Esophagus squamous epithelium (tissue), 5 donors: Measurements from ENCODE around the gene ADAMTS3. TPM values are rescaled to one million over a fixed set of nuclear protein-coding genes. Genes with fewer than 3 reads are reported as not detected.
"Not testable (repeated sequence)": the region's sequence is repeated elsewhere in the genome, so short reads cannot be mapped to it uniquely, and the experiment has no call there.

Experiments
- DNase-seq: peaks from one replicate; lab custom pipeline; 2025; lab: John Stamatoyannopoulos, UW
- H3K27ac ChIP-seq, 4 donors: fragments of 200-600 bp; sonication (generic); one replicate each; pipeline ENCODE4 v1.5.1; 2016 to 2019; ENCODE audit warnings: mild to moderate bottlenecking in 1 of 4
- H3K27me3 ChIP-seq, 4 donors: fragments of 200-600 bp; sonication (generic); 1 replicate in 3 of 4; 2 replicates in 1 of 4; pipeline versions ENCODE4 v1.5.1 to v1.6.0; 2017 to 2021; ENCODE audit warnings: antibody characterized with exemption in 1 of 4
- H3K36me3 ChIP-seq, 3 donors: fragments of 200-600 bp; sonication (generic); one replicate each; pipeline ENCODE4 v1.5.1; 2016 to 2019
- H3K4me1 ChIP-seq, 3 donors: fragments of 200-600 bp; sonication (generic); one replicate each; pipeline ENCODE4 v1.5.1; 2017 to 2019
- H3K4me3 ChIP-seq, 4 donors: fragments of 200-600 bp; sonication (generic); 1 replicate in 3 of 4; 2 replicates in 1 of 4; pipeline ENCODE4 v1.5.1; 2016 to 2019; ENCODE audit warnings: mild to moderate bottlenecking in 2 of 4, moderate library complexity in 1 of 4
- H3K9me3 ChIP-seq, 3 donors: fragments of 200-600 bp; sonication (generic); one replicate each; pipeline ENCODE4 v1.5.1; 2016 to 2019
- POLR2A ChIP-seq, 4 donors: fragments of 450-650 bp; IDR thresholded peaks; one replicate each; pipeline ENCODE4 v1.6.1; 2017; ENCODE audit warnings: antibody characterized with exemption in 4 of 4, mild to moderate bottlenecking in 4 of 4, moderate library complexity in 3 of 4
- WGBS, 2 donors: methylation state at CpG; one replicate each; pipeline ENCODE4 v1.1.5; 2018; 5-methylcytosine and 5-hydroxymethylcytosine counted together
- intact Hi-C: fragments of 100-400 bp; cut with DNase I; formaldehyde crosslinking; loops from one replicate; pipeline ENCODE4 v1.15.0; 2022
- total RNA-seq, 4 donors: library from RNA; depleted of rRNA; stranded (reverse); fragments of >200 nt; gene quantifications; one replicate each; pipeline ENCODE4 v1.1.0, GENCODE V29; 2016
- TF ChIP-seq, protein P1 (sequence below), 6 experiments: fragments of 450-650 bp in 4 of 6; fragments of 200-600 bp in 2 of 6; sonication (generic) in 2 of 6; IDR thresholded peaks; one replicate each; pipeline ENCODE4 v1.5.1; 2016 to 2019; ENCODE audit warnings: antibody characterized with exemption in 6 of 6, mild to moderate bottlenecking in 4 of 6, moderate library complexity in 4 of 6
- donor health status: DM: yes; HTN: yes; CAD: no.

The ADAMTS3 gene
- total RNA-seq, 4 donors from 2014 or later = 0.15 to 0.57 (median 0.18) TPM; not detected in 1

DNA sequence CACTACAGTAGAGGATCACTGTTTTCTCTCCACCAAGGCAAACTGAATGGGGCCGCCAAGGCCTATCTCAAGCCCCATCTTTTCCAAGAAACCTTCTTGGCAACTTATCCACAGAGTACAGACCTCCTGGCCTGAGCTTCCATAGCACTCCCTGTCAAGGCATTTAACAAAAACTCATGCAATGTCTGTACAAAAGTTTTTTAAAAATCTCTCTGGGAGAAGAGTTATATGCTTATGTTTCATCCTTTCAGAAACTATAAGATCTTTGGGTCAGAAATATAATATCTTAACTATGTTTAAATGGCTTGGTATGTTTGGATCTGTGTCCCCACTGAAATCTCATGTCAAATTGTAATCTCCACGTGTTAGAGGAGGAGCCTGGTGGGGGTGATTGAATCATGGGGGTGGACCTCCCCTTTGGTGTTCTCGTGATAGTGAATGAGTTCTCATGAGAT, 13.6 kb downstream of the ADAMTS3 start:
- Histone ChIP-seq H3K36me3 (no peaks in the 10 kb centered on the region), H3K27ac (no peak overlapping the region), H3K4me3 (no peak overlapping the region), H3K9me3 (no peaks in the 10 kb centered on the region), H3K27me3 (no peaks in the 10 kb centered on the region), H3K4me1 (no peaks in the 10 kb centered on the region)
- DNase-seq = no peak
- intact Hi-C loops = no loop called here
- TF ChIP-seq POLR2A (IDR thresholded peaks at IDR 0.05) = no peak
- TF ChIP-seq, protein P1, sequence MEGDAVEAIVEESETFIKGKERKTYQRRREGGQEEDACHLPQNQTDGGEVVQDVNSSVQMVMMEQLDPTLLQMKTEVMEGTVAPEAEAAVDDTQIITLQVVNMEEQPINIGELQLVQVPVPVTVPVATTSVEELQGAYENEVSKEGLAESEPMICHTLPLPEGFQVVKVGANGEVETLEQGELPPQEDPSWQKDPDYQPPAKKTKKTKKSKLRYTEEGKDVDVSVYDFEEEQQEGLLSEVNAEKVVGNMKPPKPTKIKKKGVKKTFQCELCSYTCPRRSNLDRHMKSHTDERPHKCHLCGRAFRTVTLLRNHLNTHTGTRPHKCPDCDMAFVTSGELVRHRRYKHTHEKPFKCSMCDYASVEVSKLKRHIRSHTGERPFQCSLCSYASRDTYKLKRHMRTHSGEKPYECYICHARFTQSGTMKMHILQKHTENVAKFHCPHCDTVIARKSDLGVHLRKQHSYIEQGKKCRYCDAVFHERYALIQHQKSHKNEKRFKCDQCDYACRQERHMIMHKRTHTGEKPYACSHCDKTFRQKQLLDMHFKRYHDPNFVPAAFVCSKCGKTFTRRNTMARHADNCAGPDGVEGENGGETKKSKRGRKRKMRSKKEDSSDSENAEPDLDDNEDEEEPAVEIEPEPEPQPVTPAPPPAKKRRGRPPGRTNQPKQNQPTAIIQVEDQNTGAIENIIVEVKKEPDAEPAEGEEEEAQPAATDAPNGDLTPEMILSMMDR (IDR thresholded peaks at IDR 0.05) = no peak
- 53 to 59% methylated on average over 3 of the region's 3 CpGs for WGBS, 2 donors

DNA sequence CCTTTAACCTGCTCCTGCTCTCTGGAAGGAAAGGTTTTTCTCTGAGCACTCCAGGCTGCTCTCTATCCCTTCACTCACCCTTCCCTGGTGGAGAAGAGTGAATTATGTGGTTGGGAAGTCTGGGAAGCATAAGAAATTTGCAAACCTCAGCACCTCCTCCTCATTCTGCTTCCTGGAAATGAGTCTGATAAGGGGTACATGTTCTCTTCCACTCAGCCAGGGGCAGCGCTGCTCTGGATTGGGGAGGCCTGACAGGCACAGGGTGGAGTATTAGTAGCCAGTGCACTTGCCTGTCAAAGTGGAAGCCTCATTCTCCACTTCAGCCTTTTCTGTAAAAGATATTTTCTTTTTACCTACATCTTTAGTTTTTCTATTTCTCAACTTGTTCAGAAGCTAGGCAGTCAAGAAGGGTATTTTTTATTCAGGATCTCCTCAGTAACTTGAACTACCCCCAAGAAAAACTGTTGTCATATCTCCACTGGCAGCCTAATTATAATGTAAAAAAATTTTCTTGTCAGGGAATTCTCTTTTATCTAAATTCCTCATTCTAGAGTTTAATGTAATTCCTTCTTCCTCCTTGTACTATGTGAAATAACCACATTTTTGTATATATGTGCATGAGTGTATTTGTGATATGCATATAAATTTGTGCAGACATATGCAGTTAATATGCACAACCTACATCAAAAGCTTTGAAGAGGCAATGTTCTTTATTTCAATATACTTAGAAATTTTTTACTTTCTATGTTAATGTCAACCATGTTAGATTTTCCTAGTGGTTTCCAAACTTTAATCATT, 15.3 kb downstream of the ADAMTS3 start:
- H3K4me1 ChIP-seq = no peaks in the 10 kb centered on the region
- intact Hi-C loops = no loop called here
- H3K27ac ChIP-seq = no peak overlapping the region
- H3K9me3 ChIP-seq = no peaks in the 10 kb centered on the region
- no peaks in the 10 kb centered on the region for H3K27me3 ChIP-seq
- DNase-seq = no peak
- TF ChIP-seq POLR2A (IDR thresholded peaks at IDR 0.05) = no peak
- TF ChIP-seq, protein P1 (IDR thresholded peaks at IDR 0.05) = no peak
- no peaks in the 10 kb centered on the region for H3K36me3 ChIP-seq
- no peak overlapping the region for H3K4me3 ChIP-seq
- 79 to 100% methylated on average over 1 of the region's 1 CpG for WGBS, 2 donors

DNA sequence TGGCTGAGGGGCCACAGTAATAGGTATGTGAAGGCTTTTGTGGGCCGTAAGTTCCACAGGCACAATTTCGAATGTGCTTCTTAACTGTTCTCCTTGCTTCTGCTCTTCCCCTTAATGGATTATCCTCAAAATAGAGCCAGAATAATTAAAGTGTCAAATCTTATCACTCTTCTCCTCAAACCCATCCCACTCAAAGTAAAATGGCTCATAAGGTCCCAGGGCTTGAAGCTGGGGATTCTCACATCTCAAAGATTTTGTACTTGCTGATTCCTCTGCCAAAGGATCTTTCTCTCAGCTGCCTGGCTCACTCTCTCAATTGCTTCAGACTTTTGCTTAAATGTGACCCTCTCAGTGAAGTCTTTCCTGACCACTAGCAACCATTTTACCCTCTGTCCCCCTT, 16.6 kb downstream of the ADAMTS3 start:
- TF ChIP-seq POLR2A (IDR thresholded peaks at IDR 0.05) = no peak
- TF ChIP-seq, protein P1 (IDR thresholded peaks at IDR 0.05) = no peak
- 88 to 98% methylated on average over 2 of the region's 2 CpGs for WGBS, 2 donors
- H3K4me1 ChIP-seq = no peaks in the 10 kb centered on the region
- H3K4me3 ChIP-seq = no peak overlapping the region
- intact Hi-C loops = no loop called here
- no peaks in the 10 kb centered on the region for H3K36me3 ChIP-seq
- no peaks in the 10 kb centered on the region for H3K27me3 ChIP-seq
- no peak overlapping the region for H3K27ac ChIP-seq
- no peak for DNase-seq
- no peaks in the 10 kb centered on the region for H3K9me3 ChIP-seq

DNA sequence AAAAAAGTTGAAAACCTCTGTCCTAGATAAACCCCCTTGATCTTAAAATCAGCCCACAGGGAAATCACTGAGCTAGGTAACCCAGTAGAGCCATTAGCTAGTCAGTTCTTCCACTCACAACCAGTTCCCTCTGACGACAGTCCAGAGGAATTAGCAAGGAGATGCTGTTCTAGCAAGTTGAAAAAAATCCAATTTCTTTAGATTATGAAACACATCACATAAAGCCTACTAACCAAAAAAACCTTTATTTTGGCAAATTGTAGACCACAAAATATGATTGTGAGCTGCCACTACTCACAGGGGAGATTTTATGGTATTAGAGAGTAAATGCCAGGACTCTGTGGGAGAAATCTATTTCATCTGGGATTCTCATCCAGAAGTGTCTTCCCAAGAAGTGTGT, 22.6 kb downstream of the ADAMTS3 start:
- intact Hi-C loops = no loop called here

DNA sequence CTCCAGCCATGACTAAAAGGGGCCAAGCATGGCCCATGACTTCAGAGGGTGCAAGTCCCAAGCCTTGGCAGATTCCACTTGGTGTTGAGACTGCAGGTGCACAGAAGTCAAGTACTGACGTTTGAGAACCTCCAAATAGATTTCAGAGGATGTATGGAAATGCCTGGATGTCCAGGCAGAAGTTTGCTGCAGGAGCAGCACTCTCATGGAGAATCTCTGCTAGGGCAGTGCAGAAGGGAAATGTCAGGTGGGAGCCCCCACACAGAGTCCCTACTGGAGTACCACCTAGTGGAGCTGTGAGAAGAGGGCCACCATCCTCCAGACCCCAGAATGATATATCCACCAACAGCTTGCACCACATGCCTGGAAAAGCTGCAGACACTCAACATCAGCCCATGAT, 28.3 kb downstream of the ADAMTS3 start:
- H3K27ac ChIP-seq, DNase-seq, H3K4me1 ChIP-seq, intact Hi-C loops, H3K4me3 ChIP-seq, H3K27me3 ChIP-seq, H3K9me3 ChIP-seq, H3K36me3 ChIP-seq: not testable (repeated sequence)
- no CpG with 5 or more reads among the region's 1 CpG for WGBS, 2 donors

More for the DNA sequence above, 22.6 kb downstream of the ADAMTS3 start:
- DNase-seq = no peak
- H3K9me3 ChIP-seq = no peaks in the 10 kb centered on the region
- H3K4me3 ChIP-seq = no peak overlapping the region
- no peak for TF ChIP-seq POLR2A (IDR thresholded peaks at IDR 0.05)
- TF ChIP-seq, protein P1 (IDR thresholded peaks at IDR 0.05) = no peak
- WGBS, 2 donors = 81 to 91% methylated on average over 1 of the region's 1 CpG
- H3K36me3 ChIP-seq = no peaks in the 10 kb centered on the region
- H3K4me1 ChIP-seq = no peaks in the 10 kb centered on the region
- H3K27me3 ChIP-seq = no peaks in the 10 kb centered on the region
- no peak overlapping the region for H3K27ac ChIP-seq
